HepG2 (cell line): ENCODE measurements around the gene ANKRD53. TPM values are rescaled to one million over a fixed set of nuclear protein-coding genes. Genes with fewer than 3 reads are reported as not detected.

Experiments
- ARHGAP35 ChIP-seq: sonication (generic); formaldehyde crosslinking; IDR thresholded peaks from 2 replicates; pipeline ENCODE4 v1.9.0; 2022; ENCODE audit warnings: mild to moderate bottlenecking, inconsistent platforms, moderate library complexity, missing genetic modification reagents, borderline replicate concordance
- CREBL2 ChIP-seq: sonication (generic); formaldehyde crosslinking; IDR thresholded peaks from 2 replicates; pipeline ENCODE4 v1.8.1; 2023; ENCODE audit warnings: missing genetic modification reagents, mild to moderate bottlenecking, borderline replicate concordance
- ETV5 ChIP-seq: IDR thresholded peaks from 2 replicates; pipeline ENCODE4 v1.6.1; 2018; ENCODE audit warnings: missing biosample characterization, missing genetic modification reagents, inconsistent platforms, borderline replicate concordance
- FOXC1 ChIP-seq: sonication (generic); formaldehyde crosslinking; IDR thresholded peaks from 2 replicates; pipeline ENCODE4 v1.8.0; 2022; ENCODE audit warnings: mild to moderate bottlenecking, missing genetic modification reagents, borderline replicate concordance
- HNF1A ChIP-seq, 2 experiments: sonication (generic) in 1 of 2; formaldehyde crosslinking in 1 of 2; IDR thresholded peaks; 2 replicates each; pipeline versions ENCODE4 v1.4.0 to v1.6.1; 2016 to 2020; ENCODE audit warnings: borderline replicate concordance in 1 of 2, low read depth in 1 of 2, mild to moderate bottlenecking in 1 of 2, missing genetic modification reagents in 1 of 2
- HNF4A ChIP-seq: sonication (generic); formaldehyde crosslinking; IDR thresholded peaks from 2 replicates; pipeline ENCODE4 v1.4.0; 2020; ENCODE audit warnings: missing genetic modification reagents
- HOXA5 ChIP-seq: sonication (generic); formaldehyde crosslinking; IDR thresholded peaks from 2 replicates; pipeline ENCODE4 v1.4.0; 2020; ENCODE audit warnings: missing genetic modification reagents
- NR1H2 ChIP-seq: sonication (generic); formaldehyde crosslinking; IDR thresholded peaks from 2 replicates; pipeline ENCODE4 v1.8.1; 2022; ENCODE audit warnings: low read depth, missing genetic modification reagents, borderline replicate concordance
- POLR2AphosphoS2 ChIP-seq: IDR thresholded peaks from 2 replicates; pipeline ENCODE4 v1.6.1; 2011; ENCODE audit warnings: low read depth, low read length, improper control_type of control experiment
- PRDM15 ChIP-seq: sonication (generic); formaldehyde crosslinking; IDR thresholded peaks from 2 replicates; pipeline ENCODE4 v1.4.0; 2020; ENCODE audit warnings: missing genetic modification reagents
- SALL1 ChIP-seq: sonication (generic); formaldehyde crosslinking; IDR thresholded peaks from 2 replicates; pipeline ENCODE4 v1.8.0; 2022; ENCODE audit warnings: mild to moderate bottlenecking, missing genetic modification reagents
- SMC3 ChIP-seq: IDR thresholded peaks from 2 replicates; pipeline ENCODE4 v1.6.1; 2011; ENCODE audit warnings: low read length, improper control_type of control experiment
- SNAPC5 ChIP-seq: sonication (generic); formaldehyde crosslinking; IDR thresholded peaks from 2 replicates; pipeline ENCODE4 v1.8.1; 2023; ENCODE audit warnings: mild to moderate bottlenecking, missing genetic modification reagents, borderline replicate concordance
- SSRP1 ChIP-seq: IDR thresholded peaks from 2 replicates; pipeline ENCODE4 v1.6.1; 2016; ENCODE audit warnings: control low read depth
- ZBTB46 ChIP-seq: sonication (generic); formaldehyde crosslinking; IDR thresholded peaks from 2 replicates; pipeline ENCODE4 v1.4.0; 2020; ENCODE audit warnings: mild to moderate bottlenecking, missing genetic modification reagents, borderline replicate concordance
- ZNF235 ChIP-seq: sonication (generic); formaldehyde crosslinking; IDR thresholded peaks from 2 replicates; pipeline ENCODE4 v1.8.1; 2023; ENCODE audit warnings: mild to moderate bottlenecking, missing genetic modification reagents, borderline replicate concordance
- ZNF703 ChIP-seq: sonication (generic); formaldehyde crosslinking; IDR thresholded peaks from 2 replicates; pipeline ENCODE4 v1.5.1; 2020; ENCODE audit warnings: missing genetic modification reagents, mild to moderate bottlenecking, moderate library complexity, borderline replicate concordance
- polyA plus RNA-seq, 8 experiments: library from polyadenylated mRNA; depleted of rRNA in 3 of 8; stranded (reverse) in 7 of 8; unstranded in 1 of 8; fragments of >200 nt; fragmentation: Illumina TruSeq in 4 of 8; extraction: Trizol in 4 of 8; gene quantifications; 2 replicates each; pipeline versions ENCODE4 v1.2.1 to v1.2.3, GENCODE V29; 2011 to 2016; ENCODE audit warnings: low read depth in 4 of 8, missing spikeins in 1 of 8, mixed read lengths in 1 of 8; ENCODE audit not compliant: insufficient read depth in 1 of 8
- total RNA-seq, 5 experiments: library from RNA; depleted of rRNA; stranded (reverse); fragments of >200 nt; fragmentation: Illumina TruSeq; extraction: Trizol; gene quantifications; 2 replicates each; pipeline ENCODE4 v1.2.3, GENCODE V29; 2016; ENCODE audit warnings: low read depth in 1 of 5

ANKRD53 gene
- total and polyA plus RNA-seq, 2 of the 13 experiments (the other 11 are each of a cell fraction or from before 2014, with no cell fraction given): 0.15 TPM; not detected in 1

GRCh38 chr2:70937866-70938585, 40.4 kb upstream of the ANKRD53 start (continued):
- TF ChIP-seq PRDM15 (CRISPR knock-in tag) (no peak), SSRP1 (no peak), HOXA5 (CRISPR knock-in tag) (no peak), SNAPC5 (CRISPR knock-in tag) (no peak), ZNF235 (no peak), NR1H2 (CRISPR knock-in tag) (no peak), HNF4A (CRISPR knock-in tag) (peak; percentile 93), SALL1 (CRISPR knock-in tag) (peak; percentile 70; the same call in 1 of the 2 replicates), SMC3 (no peak), HNF1A (IDR thresholded peaks at IDR 0.05; ENCODE audit: low read depth) (no peak), HNF1A (CRISPR knock-in tag; IDR thresholded peaks at IDR 0.05; ENCODE audit: borderline replicate concordance) (0 out of 2 replicates have a peak, but pooled peaks have one; percentile 35), ARHGAP35 (CRISPR knock-in tag) (no peak), CREBL2 (CRISPR knock-in tag) (no peak), FOXC1 (CRISPR knock-in tag) (0 out of 2 replicates have a peak, but pooled peaks have one; percentile 9), ZNF703 (no peak), ETV5 (CRISPR knock-in tag) (no peak), POLR2AphosphoS2 (no peak), ZBTB46 (CRISPR knock-in tag) (no peak)
